Measurements from ENCODE around the gene FGGY.

DNA sequence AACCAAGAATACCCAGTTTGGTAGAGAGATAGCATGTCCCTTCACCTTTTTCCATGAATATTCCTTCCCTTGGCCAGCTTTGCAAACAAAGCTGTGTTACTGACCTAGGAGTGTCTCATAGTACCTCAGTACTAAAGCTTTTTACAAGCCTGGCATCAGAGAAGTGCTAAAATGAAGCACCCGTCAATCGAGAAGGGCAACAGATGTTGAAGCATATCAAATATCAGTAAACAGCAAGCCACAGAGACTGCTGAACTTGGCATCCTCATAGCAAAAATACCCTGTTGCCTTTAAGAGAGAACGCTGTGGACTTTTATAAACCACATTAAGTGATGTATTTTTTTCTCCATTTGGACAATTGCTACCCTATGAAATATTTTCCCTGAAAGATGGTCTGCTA, 389.3 kb downstream of the FGGY start:
- TF ChIP-seq, protein P1, sequence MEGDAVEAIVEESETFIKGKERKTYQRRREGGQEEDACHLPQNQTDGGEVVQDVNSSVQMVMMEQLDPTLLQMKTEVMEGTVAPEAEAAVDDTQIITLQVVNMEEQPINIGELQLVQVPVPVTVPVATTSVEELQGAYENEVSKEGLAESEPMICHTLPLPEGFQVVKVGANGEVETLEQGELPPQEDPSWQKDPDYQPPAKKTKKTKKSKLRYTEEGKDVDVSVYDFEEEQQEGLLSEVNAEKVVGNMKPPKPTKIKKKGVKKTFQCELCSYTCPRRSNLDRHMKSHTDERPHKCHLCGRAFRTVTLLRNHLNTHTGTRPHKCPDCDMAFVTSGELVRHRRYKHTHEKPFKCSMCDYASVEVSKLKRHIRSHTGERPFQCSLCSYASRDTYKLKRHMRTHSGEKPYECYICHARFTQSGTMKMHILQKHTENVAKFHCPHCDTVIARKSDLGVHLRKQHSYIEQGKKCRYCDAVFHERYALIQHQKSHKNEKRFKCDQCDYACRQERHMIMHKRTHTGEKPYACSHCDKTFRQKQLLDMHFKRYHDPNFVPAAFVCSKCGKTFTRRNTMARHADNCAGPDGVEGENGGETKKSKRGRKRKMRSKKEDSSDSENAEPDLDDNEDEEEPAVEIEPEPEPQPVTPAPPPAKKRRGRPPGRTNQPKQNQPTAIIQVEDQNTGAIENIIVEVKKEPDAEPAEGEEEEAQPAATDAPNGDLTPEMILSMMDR (IDR thresholded peaks at IDR 0.05; ENCODE audit: borderline replicate concordance, extremely low read depth, low read length, poor library complexity, severe bottlenecking), result no peak
- TF ChIP-seq EZH2 (IDR thresholded peaks at IDR 0.05; ENCODE audit: borderline replicate concordance, low read depth, low read length, severe bottlenecking), result no peak

All from DND-41 (cell line).